H1 (cell line): ENCODE measurements around the gene ST3GAL3. TPM values are rescaled to one million over a fixed set of nuclear protein-coding genes. Genes with fewer than 3 reads are reported as not detected.

Experiments
- EGR1 ChIP-seq: IDR thresholded peaks from 2 replicates; pipeline ENCODE4 v1.6.1; 2011; ENCODE audit warnings: low read depth, low read length, borderline replicate concordance
- polyA plus RNA-seq, 7 experiments: library from polyadenylated mRNA; depleted of rRNA in 3 of 7; stranded (reverse) in 5 of 7; unstranded in 2 of 7; fragments of >200 nt in 5 of 7; fragments of 200-250 nt in 2 of 7; gene quantifications; 1 replicate in 5 of 7; 2 replicates in 1 of 7; 4 replicates in 1 of 7; pipeline versions ENCODE4 v1.2.1 to v1.2.3, GENCODE V29; 2011 to 2013; ENCODE audit warnings: missing spikeins in 2 of 7, mixed read lengths in 2 of 7
- total RNA-seq: library from RNA; stranded (reverse); fragmentation: NEBNext Ultra II Directional; extraction: Animal tissue kit (Norgen Biotek cat#: 25700); gene quantifications from 2 replicates; pipeline ENCODE4 v1.2.1, GENCODE V29; 2021

The ST3GAL3 gene
- total and polyA plus RNA-seq, 2 of the 8 experiments (the other 6 are each of a cell fraction or from before 2014, with no cell fraction given) = 6.8 to 7.0 TPM

DNA sequence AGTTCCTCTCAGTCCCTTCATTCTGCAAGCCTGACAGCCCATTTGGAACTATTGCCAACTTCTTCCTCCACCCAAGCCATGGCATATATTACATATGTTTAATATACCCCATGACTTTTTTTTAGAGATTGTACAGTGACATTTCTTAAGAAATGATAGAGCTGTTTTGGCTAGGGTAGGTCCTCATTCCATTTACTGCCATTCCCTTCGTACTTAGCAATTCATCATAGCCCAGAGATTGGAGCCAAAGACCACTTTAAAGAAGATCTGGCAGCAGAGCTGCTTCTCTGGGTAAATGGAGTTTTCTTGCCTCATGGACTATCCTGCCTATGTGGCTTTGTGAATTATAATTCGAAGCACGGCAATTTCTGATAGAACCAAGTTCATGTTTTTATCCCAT is 93.4 kb downstream of the ST3GAL3 start (continued):
- no peak for TF ChIP-seq EGR1
- TF ChIP-seq, all 59 proteins: peak for 0
